Mesenchymal stem cell (in vitro differentiated cells and primary cell): Measurements from ENCODE around the gene DENND5A.

Source experiments
- DNase-seq: peaks from one replicate; pipeline ENCODE4 v3.0.0-alpha.2; 2013
- H2AFZ ChIP-seq: one replicate; pipeline ENCODE4 v1.6.1; 2013; ENCODE audit warnings: low read depth, mild to moderate bottlenecking, control low read depth, inconsistent platforms, low read length, moderate library complexity
- H2AK5ac ChIP-seq: 2 replicates; pipeline ENCODE4 v1.6.1; 2013; ENCODE audit warnings: low read length, moderate library complexity, mild to moderate bottlenecking, inconsistent platforms; ENCODE audit not compliant: severe bottlenecking
- H2BK120ac ChIP-seq: one replicate; pipeline ENCODE4 v1.6.1; 2013; ENCODE audit warnings: low read depth, mild to moderate bottlenecking, inconsistent platforms, low read length, moderate library complexity
- H2BK12ac ChIP-seq, 2 experiments: one replicate each; pipeline ENCODE4 v1.6.1; 2013; ENCODE audit warnings: inconsistent platforms in 2 of 2, low read length in 2 of 2, mild to moderate bottlenecking in 2 of 2, moderate library complexity in 2 of 2, control low read depth in 1 of 2
- H2BK15ac ChIP-seq: one replicate; pipeline ENCODE4 v1.6.1; 2013; ENCODE audit warnings: mild to moderate bottlenecking, low read depth, inconsistent platforms; ENCODE audit not compliant: poor library complexity, severe bottlenecking
- H2BK5ac ChIP-seq: 2 replicates; pipeline ENCODE4 v1.6.1; 2013; ENCODE audit warnings: low read depth, mild to moderate bottlenecking, low read length, control low read depth, inconsistent platforms; ENCODE audit not compliant: poor library complexity, severe bottlenecking
- H3K14ac ChIP-seq, 2 experiments: one replicate each; pipeline ENCODE4 v1.6.1; 2013; ENCODE audit warnings: inconsistent platforms in 2 of 2, low read length in 2 of 2, control low read depth in 1 of 2, mild to moderate bottlenecking in 1 of 2, moderate library complexity in 1 of 2
- H3K18ac ChIP-seq, 2 experiments: one replicate each; pipeline ENCODE4 v1.6.1; 2013; ENCODE audit warnings: inconsistent platforms in 2 of 2, low read length in 2 of 2, control low read depth in 1 of 2, low read depth in 1 of 2, mild to moderate bottlenecking in 1 of 2
- H3K23ac ChIP-seq, 2 experiments: one replicate each; pipeline ENCODE4 v1.6.1; 2013; ENCODE audit warnings: inconsistent platforms in 2 of 2, low read length in 2 of 2, mild to moderate bottlenecking in 2 of 2, moderate library complexity in 2 of 2, control low read depth in 1 of 2
- H3K27ac ChIP-seq: 2 replicates; pipeline ENCODE4 v1.5.1; 2013; ENCODE audit warnings: mild to moderate bottlenecking, moderate library complexity, low read length, control low read depth, inconsistent platforms; ENCODE audit not compliant: poor library complexity, severe bottlenecking
- H3K27me3 ChIP-seq, 2 experiments: 2 replicates each; pipeline versions ENCODE4 v1.6.1 to v1.7.0; 2013; ENCODE audit warnings: low read length in 2 of 2, mild to moderate bottlenecking in 2 of 2, moderate library complexity in 2 of 2, control low read depth in 1 of 2, inconsistent platforms in 1 of 2; ENCODE audit not compliant: control insufficient read depth in 1 of 2, insufficient read depth in 1 of 2
- H3K36me3 ChIP-seq, 2 experiments: 2 replicates each; pipeline versions ENCODE4 v1.6.1 to v1.7.0; 2013; ENCODE audit warnings: low read length in 2 of 2, control low read depth in 1 of 2, inconsistent platforms in 1 of 2, low read depth in 1 of 2, mild to moderate bottlenecking in 1 of 2; ENCODE audit not compliant: insufficient read depth in 2 of 2, control insufficient read depth in 1 of 2
- H3K4ac ChIP-seq, 2 experiments: one replicate each; pipeline ENCODE4 v1.6.1; 2013; ENCODE audit warnings: inconsistent platforms in 2 of 2, low read length in 2 of 2, mild to moderate bottlenecking in 2 of 2, moderate library complexity in 2 of 2, control low read depth in 1 of 2, low read depth in 1 of 2
- H3K4me1 ChIP-seq: 2 replicates; pipeline ENCODE4 v1.6.1; 2013; ENCODE audit warnings: low read depth, low read length, control low read depth; ENCODE audit not compliant: control insufficient read depth, insufficient read depth
- H3K4me2 ChIP-seq: 2 replicates; pipeline ENCODE4 v1.6.1; 2013; ENCODE audit warnings: low read length, mild to moderate bottlenecking, inconsistent platforms; ENCODE audit not compliant: poor library complexity, severe bottlenecking
- H3K4me3 ChIP-seq, 2 experiments: 2 replicates each; pipeline versions ENCODE4 v1.5.1 to v1.7.0; 2013; ENCODE audit warnings: low read length in 2 of 2, mild to moderate bottlenecking in 2 of 2, control low read depth in 1 of 2, low read depth in 1 of 2; ENCODE audit not compliant: insufficient read depth in 1 of 2
- H3K79me1 ChIP-seq: replicated peaks from 2 replicates; pipeline ENCODE4 v1.6.1; 2013; ENCODE audit warnings: mild to moderate bottlenecking, control low read depth, low read length, inconsistent platforms; ENCODE audit not compliant: poor library complexity, severe bottlenecking
- H3K9ac ChIP-seq: 2 replicates; pipeline ENCODE4 v1.7.0; 2013; ENCODE audit warnings: mild to moderate bottlenecking, low read length, moderate library complexity
- H3K9me3 ChIP-seq: 2 replicates; pipeline ENCODE4 v1.7.0; 2013; ENCODE audit warnings: mild to moderate bottlenecking, low read length; ENCODE audit not compliant: control insufficient read depth
- H4K8ac ChIP-seq: one replicate; pipeline ENCODE4 v1.6.1; 2013; ENCODE audit warnings: inconsistent platforms, mild to moderate bottlenecking, low read length, moderate library complexity
- H4K91ac ChIP-seq: one replicate; pipeline ENCODE4 v1.6.1; 2013; ENCODE audit warnings: mild to moderate bottlenecking, low read length, inconsistent platforms
- WGBS: methylation state at CpG from one replicate; pipeline ENCODE4 v1.1.7; 2013; ENCODE audit warnings: mixed read lengths; 5-methylcytosine and 5-hydroxymethylcytosine counted together

DENND5A gene

DNA sequence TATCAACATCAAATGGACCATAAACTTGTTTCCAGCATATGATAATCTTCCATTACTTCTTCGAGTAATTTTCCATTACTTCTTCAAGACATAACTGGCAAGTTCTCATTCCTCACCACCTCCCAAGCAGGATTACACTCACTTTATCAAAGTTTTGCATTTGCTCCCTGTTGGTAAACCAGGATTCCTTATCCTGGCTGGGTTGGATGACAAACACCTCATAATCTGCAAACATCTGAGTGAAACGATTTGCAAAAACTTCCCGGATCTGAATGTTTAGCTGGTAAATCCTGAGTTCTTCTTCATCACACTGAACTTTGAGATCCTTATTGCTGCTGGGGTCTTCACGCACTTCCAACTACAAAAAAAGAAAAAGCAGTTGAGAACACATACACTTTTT lies 86.4 kb downstream of the DENND5A start:
- Histone ChIP-seq H3K18ac (no peak overlapping the region), H3K4me3 (no peak overlapping the region), H3K4me2 (no peak overlapping the region), H3K27ac (no peak overlapping the region), H4K8ac (no peak overlapping the region), H3K79me1 (peaks cover 3% of the 10 kb centered on the region), H2BK120ac (no peak overlapping the region), H3K4me1 (no peaks in the 10 kb centered on the region), H3K9me3 (no peaks in the 10 kb centered on the region), H2BK5ac (no peak overlapping the region), H2BK12ac (no peak overlapping the region), H3K36me3 (peaks cover 10 to 81% of the 10 kb centered on the region in 2 experiments), H3K4ac (no peak overlapping the region), H3K14ac (no peak overlapping the region), H3K27me3 (no peaks in the 10 kb centered on the region), H2AK5ac (no peak overlapping the region), H3K9ac (no peak overlapping the region), H4K91ac (no peak overlapping the region), H3K23ac (no peak overlapping the region), H2BK15ac (no peak overlapping the region), H2AFZ (no peak overlapping the region)
- DNase-seq = no peak
- WGBS = 65% methylated on average over 4 of the region's 4 CpGs

DNA sequence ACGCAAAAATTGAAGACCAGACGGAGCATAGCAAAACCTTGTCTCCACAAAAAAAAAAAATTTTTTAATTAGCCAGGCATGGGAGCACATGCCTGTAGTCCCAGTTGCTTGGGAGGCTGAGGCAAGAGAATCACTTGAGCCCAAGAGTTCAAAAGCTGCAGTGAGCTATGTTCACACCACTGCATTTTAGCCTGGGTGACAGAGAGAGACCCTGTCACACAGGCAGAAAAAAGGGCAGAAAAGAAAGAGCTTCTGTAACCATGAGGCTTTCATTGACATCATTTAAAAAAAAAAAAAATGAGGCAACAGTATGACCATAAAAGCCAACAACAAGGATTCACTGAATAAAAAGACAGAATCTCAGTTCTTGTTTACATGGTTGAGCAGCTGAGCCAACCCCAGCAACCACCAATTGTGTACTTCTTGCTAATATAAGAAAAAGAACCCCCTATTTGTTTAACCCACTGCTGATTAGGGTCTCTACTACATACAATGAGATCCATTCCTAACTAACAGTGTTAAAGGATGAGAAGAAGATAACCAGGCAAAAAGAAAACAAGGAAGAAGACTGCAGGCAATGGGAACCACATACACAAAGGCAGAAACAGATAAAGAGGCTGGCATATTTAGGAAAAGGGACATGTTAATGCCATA lies 87.6 kb downstream of the DENND5A start:
- Histone ChIP-seq H3K18ac (no peak overlapping the region), H4K8ac (no peak overlapping the region), H3K27ac (no peak overlapping the region), H2BK15ac (no peak overlapping the region), H3K4me2 (no peak overlapping the region), H3K9ac (no peak overlapping the region), H3K79me1 (peaks cover 3% of the 10 kb centered on the region), H3K23ac (no peak overlapping the region), H2BK5ac (no peak overlapping the region), H3K4me1 (no peaks in the 10 kb centered on the region), H3K9me3 (no peaks in the 10 kb centered on the region), H2AK5ac (no peak overlapping the region), H4K91ac (no peak overlapping the region), H3K36me3 (peaks cover 6 to 80% of the 10 kb centered on the region in 2 experiments), H3K14ac (no peak overlapping the region), H3K27me3 (no peaks in the 10 kb centered on the region), H2BK120ac (no peak overlapping the region), H3K4me3 (no peak overlapping the region), H2AFZ (no peak overlapping the region), H3K4ac (no peak overlapping the region), H2BK12ac (no peak overlapping the region)
- no peak for DNase-seq
- 100% methylated on average over 2 of the region's 2 CpGs for WGBS

DNA sequence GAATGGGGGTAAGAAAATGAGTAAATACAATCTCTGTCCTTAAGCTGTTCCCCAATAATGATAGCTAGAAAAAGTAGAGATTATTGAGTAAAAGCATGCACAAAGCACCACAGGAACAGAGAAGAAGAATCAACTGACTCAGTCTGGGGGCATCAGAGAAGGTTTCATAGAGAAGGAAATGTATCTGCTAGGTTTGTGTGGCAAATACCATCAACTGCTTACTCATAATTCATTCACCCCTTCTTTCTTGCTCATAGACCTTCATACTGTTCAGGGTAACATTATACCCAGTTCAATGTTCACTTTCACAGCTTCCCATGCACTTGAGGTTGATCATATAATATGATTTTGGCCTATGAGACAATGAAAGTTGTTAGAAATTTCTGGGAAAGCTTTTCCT lies 88.6 kb downstream of the DENND5A start:
- no peak overlapping the region for H3K18ac ChIP-seq
- H2BK12ac ChIP-seq = no peak overlapping the region
- H4K8ac ChIP-seq = no peak overlapping the region
- H2AK5ac ChIP-seq = no peak overlapping the region
- no peaks in the 10 kb centered on the region for H3K79me1 ChIP-seq
- no peak overlapping the region for H2BK5ac ChIP-seq
- H2AFZ ChIP-seq = no peak overlapping the region
- H2BK15ac ChIP-seq = no peak overlapping the region
- no peak overlapping the region for H3K23ac ChIP-seq
- H2BK120ac ChIP-seq = no peak overlapping the region
- no peak overlapping the region for H4K91ac ChIP-seq
- H3K4ac ChIP-seq = no peak overlapping the region
- no peak overlapping the region for H3K9ac ChIP-seq
- no peak for DNase-seq
- H3K9me3 ChIP-seq = no peaks in the 10 kb centered on the region
- H3K27ac ChIP-seq = no peak overlapping the region
- no peak overlapping the region for H3K4me2 ChIP-seq
- H3K14ac ChIP-seq = no peak overlapping the region
- H3K4me1 ChIP-seq = no peaks in the 10 kb centered on the region
- peaks cover 10 to 84% of the 10 kb centered on the region in 2 experiments for H3K36me3 ChIP-seq
- no peaks in the 10 kb centered on the region for H3K27me3 ChIP-seq
- no peak overlapping the region for H3K4me3 ChIP-seq

DNA sequence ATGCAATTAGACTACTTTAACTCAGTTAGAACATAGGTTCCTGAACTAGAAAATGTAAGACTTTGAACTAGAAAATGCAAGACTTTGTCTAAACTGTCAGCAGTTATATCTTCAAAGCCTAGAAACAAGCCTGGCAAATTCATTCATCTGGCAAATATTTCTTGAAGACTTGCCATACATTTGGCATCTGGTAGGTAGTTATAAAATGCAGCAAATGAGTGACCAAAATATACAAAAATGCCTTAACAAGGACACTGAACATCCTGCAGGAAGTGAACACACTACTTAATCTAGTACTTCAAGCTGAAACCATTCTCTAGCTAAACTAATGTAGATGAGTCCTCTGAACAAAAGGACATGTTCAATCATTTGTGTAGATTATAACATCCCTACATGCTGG lies 89.0 kb downstream of the DENND5A start:
- Histone ChIP-seq H2BK15ac (no peak overlapping the region), H3K4me3 (no peak overlapping the region), H2AK5ac (no peak overlapping the region), H2AFZ (no peak overlapping the region), H3K18ac (no peak overlapping the region), H2BK12ac (no peak overlapping the region), H3K36me3 (peaks cover 10 to 81% of the 10 kb centered on the region in 2 experiments), H3K23ac (no peak overlapping the region), H3K9me3 (no peaks in the 10 kb centered on the region), H2BK5ac (no peak overlapping the region), H3K27me3 (no peaks in the 10 kb centered on the region), H3K14ac (no peak overlapping the region), H3K79me1 (peaks cover 1% of the 10 kb centered on the region), H3K4me2 (no peak overlapping the region), H3K9ac (no peak overlapping the region), H4K91ac (no peak overlapping the region), H3K27ac (no peak overlapping the region), H3K4me1 (no peaks in the 10 kb centered on the region), H2BK120ac (no peak overlapping the region), H4K8ac (no peak overlapping the region), H3K4ac (no peak overlapping the region)
- DNase-seq = no peak
